Measurements from ENCODE around the gene DNAH1.

The DNAH1 gene

GRCh38 chr3:52361454-52361853, 45.3 kb downstream of the DNAH1 start:
- no peak for DNase-seq

DNA sequence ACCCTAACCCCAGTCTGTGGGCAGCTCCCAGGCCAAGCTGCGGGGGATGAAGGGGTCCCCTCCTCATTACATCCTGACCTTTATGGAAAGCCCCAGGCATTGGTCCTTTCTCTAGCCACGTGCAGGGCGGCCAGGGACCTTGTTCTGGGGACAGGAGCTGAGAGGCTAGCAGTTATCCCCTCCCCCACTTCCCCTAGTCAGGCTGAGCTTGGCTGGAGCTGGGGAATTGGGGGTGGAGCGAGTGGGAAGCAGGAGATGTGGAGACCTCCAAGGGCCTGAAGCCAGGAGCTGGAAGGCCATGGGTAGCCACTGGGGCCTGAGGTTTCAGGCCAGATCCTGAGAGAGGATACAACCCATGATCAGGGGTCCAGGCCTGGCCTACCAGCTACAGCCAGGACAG, 45.8 kb downstream of the DNAH1 start:
- no peak for DNase-seq

- peak; percentile 11 for DNase-seq
These were observed 48.4 kb downstream of the DNAH1 start for GRCh38 chr3:52364322-52365035.

DNA sequence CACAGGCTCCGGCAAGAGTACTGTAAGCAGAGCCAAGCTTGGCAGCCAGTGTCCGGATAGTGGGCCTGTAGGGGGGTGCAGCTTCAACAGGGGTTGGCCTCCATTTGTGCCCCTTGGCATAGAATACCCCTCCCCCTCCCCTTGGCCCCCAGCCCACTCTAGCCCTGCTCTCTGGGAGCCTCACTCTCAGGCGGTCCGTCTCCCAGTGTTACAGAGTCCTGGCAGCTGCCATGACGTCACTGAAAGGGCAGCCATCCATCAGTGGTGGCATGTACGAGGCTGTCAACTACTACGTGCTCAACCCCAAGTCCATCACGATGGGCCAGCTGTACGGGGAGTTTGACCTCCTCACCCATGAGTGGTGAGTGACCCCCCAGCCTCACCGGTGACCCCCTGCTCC, 50.4 kb downstream of the DNAH1 start:
- DNase-seq = no peak

- DNase-seq = no peak
These were observed 52.1 kb downstream of the DNAH1 start for GRCh38 chr3:52367891-52368880.

DNA sequence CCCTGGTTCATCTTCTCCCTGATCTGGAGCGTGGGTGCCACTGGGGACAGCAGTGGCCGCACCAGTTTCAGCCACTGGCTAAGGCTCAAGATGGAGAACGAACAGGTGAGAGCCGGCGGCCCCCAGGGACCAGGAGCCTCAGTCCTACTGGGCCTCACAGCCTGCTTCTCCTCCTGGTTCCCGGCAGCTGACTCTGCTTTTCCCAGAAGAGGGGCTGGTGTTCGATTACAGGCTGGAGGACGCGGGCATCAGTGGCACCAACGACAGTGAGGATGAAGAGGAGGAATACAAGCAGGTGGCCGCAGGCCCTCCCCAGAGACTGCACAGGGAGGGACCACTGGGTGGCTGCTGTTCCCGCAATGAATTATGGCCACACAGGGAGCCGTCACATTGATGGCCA, 54.4 kb downstream of the DNAH1 start:
- DNase-seq = peak; percentile 2

- DNase-seq = no peak
These were observed 56.8 kb downstream of the DNAH1 start for GRCh38 chr3:52372822-52373504.

DNA sequence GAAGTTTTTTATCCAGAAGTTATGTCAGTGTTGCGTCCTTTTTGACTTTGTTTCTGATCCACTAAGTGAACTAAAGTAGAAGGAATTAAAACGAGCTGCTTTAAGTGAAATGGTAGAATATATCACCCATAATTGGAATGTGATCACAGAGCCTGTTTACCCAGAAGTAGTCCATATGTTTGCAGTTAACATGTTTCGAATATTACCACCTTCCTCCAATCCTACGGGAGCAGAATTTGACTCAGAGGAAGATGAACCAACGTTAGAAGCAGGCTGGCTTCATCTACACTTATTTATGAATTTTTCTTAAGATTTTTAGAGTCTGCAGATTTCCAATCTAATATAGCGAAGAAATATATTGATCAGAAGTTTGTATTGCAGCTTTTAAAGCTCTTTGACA, 57.6 kb downstream of the DNAH1 start:
- no peak for DNase-seq

DNA sequence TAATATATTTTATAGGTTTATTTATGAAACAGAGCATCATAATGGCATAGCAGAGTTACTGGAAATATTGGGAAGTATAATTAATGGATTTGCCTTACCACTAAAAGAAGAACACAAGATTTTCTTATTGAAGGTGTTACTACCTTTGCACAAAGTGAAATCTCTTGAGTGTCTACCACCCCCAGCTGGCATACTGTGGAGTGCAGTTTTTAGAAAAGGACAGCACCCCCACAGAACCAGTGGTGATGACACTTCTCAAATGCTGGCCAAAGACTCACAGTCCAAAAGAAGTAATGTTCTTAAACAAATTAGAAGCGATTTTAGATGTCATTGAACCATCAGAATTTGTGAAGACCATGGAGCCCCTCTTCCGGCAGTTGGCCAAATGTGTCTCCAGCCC, 58.1 kb downstream of the DNAH1 start:
- no peak for DNase-seq

- no peak for DNase-seq
These were observed 63.5 kb downstream of the DNAH1 start for GRCh38 chr3:52379610-52380009.

DNA sequence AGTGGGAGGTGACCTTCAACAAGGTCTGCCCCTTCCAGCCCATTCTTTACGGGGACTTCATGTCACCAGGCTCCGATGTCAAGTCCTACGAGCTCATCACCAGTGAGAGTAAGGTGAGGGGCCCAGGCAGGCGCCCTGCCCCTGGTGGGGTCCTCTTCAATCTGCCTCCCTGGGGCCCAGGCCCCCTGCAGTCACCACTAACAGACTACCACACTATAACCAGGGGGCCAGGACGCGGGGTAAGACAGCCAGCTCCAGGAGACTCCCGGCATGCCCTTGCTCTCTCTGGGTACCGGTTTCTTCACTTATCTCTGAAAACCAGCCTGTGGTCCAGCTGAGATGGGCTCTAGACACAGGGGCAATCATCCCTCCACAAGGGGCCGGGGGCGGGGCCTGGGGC, 63.9 kb downstream of the DNAH1 start:
- no peak for DNase-seq

- DNase-seq = no peak
These were observed 65.5 kb downstream of the DNAH1 start for GRCh38 chr3:52381623-52382022.

GRCh38 chr3:52383446-52383845, 67.3 kb downstream of the DNAH1 start:
- DNase-seq = no peak

- DNase-seq = no peak
These were observed 68.1 kb downstream of the DNAH1 start for GRCh38 chr3:52384019-52384761.

DNA sequence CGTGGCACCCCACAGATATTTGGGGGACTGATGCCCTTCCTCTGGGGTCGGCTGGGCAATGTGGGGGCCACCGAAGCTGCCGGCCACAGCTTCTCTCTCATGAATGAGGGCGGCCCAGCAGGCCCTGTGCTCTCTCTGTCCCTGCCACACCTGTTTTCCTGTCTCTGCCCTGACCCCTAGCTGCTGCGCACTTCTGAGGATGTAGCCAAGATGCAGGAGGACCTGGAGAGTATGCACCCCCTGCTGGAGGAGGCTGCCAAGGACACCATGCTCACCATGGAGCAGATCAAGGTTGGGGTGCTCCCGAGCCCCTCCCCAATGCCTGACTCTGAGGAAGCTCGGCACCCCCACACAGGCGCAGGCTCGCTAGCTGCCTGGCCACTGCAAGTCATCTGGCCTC, 69.0 kb downstream of the DNAH1 start:
- no peak for DNase-seq

- DNase-seq = no peak
These were observed 71.4 kb downstream of the DNAH1 start for GRCh38 chr3:52387481-52387880.

GRCh38 chr3:52388348-52388821, 72.3 kb downstream of the DNAH1 start:
- no peak for DNase-seq

DNA sequence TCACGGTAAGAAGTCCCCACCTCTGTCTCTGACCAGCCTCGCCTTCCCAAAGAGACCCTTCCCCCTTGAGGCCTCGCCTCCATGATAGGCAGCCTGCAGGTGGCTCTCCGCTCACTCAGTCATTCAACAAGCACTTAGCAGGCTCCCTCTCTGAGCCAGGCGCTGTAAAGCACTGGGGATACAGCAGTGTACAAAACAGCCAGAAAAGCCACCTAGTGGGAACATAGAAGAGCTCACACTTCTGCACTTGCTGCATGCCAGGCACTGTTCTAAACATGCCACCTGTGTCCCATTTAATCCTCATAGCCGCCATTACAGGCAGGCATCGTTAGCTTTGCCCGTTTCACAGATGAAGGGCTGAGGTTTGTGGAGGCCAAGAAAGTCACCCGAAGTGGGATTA, 72.8 kb downstream of the DNAH1 start:
- DNase-seq = no peak

DNA sequence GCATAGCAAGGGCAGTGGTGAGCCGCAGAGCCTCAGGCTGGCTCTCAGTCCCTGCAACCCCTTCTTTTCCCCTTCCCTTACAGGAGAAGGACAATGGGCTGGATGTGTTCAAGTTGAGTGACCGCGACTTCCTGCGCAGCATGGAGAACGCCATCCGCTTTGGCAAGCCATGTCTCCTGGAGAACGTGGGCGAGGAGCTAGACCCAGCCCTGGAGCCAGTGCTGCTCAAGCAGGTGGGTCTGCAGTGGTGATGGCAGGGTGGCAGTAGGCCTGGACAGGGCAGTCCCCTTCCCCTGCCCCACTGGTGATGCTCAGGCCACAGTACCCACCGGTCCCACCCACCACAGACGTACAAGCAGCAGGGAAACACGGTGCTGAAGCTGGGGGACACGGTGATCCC, 75.0 kb downstream of the DNAH1 start:
- DNase-seq = no peak

- no peak for DNase-seq
These were observed 76.3 kb downstream of the DNAH1 start for GRCh38 chr3:52392216-52392930.

- no peak for DNase-seq
These were observed 77.2 kb downstream of the DNAH1 start for GRCh38 chr3:52393131-52393807.

Data from NCI-H1092 treated with DMSO at 0.1 percent for 48 hours (cell line).